Measurements from ENCODE around the gene NTF3.

NTF3 gene

DNA sequence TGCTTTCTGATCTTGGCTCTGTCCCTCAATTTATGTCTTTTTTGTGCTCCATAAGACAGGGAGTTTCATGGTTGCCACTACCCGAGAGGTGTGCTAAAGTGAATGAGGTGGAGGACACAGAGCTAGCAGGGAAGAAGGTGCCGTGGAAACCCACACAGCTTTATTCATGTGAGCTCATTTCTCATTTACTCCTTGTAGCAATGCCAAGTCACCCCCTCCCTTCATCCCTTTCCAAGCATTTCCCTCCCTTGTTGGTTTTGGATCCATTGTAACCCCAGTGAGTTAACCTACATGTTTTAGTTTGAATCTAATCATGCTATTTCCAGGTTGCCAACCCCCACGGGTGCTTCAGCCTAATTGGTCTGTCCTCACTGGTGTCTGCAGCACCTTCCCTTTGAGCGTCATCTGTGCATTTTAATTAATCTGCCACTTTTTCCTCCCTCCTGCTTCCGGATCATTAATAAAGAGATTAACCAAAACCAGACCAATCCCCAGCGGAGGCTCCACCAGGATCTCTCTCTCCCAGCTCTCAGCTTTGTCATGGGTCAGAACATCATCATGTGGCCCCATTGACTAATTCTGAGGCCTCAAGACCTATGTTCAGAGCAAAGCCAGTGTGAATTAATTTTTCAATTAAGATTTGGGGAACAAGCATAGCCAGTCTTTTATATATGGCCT lies 56.2 kb downstream of the NTF3 start:
- DNase-seq (ENCODE audit: low spot score) = no peak

DNA sequence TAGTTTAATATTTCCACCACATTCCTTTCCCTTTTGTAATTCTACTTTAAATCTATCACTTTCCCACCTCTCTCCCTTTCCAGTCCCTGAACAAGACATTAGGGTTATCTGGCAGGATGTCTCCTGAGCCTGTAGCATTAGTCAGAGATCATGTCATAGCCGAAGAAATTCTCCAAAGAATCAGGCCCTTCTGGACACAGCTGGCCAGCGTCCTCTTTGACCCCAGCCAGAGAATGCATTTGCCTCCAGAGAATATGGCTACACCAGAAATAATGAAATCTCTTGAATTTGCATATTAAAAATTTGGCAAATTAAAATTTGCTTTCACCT lies 56.7 kb downstream of the NTF3 start:
- DNase-seq (ENCODE audit: low spot score) = no peak

DNA sequence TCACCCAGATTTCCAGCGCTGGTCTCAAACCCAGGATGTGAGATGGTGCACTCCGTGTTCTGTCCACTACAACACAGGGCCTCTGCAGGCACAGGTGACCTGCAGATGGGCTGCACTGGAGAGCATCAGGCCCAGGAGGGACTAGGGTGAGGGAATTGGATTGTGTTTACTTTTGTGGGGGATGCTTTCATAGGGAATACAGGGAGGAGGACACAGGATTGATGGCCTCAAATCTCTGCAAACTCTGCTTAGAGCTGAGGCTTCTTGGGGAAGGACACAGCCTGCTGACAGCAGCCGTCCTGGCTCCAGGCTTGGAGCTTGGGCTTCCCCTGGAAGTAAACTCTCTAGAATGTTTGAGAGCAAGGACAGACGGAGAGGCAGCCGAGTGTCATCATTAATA lies 57.1 kb downstream of the NTF3 start:
- no peak for DNase-seq (ENCODE audit: low spot score)

- DNase-seq (ENCODE audit: low spot score) = no peak
Observed at GRCh38 chr12:5489760-5490406, 58.0 kb downstream of the NTF3 start.

DNA sequence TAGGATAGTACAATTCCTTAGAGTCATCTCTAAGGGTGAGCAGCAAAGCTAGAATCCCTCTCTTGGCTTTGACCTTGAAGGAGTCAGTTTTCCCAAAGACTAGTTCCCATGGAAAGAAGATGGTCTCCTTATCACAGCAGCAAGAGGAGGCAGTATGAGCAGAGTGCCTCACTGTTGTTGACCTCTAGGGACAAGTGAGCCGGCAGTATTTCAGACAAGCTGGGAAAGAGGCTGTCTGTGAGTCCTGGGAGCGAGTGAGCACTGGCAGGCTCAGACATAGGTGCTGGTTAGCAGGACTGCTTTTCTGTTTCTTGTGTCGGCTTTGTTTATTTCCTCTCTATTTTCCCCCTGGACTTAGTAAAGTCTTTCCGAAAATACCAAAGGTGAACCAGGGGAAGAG lies 60.7 kb downstream of the NTF3 start:
- DNase-seq (ENCODE audit: low spot score) = no peak

DNA sequence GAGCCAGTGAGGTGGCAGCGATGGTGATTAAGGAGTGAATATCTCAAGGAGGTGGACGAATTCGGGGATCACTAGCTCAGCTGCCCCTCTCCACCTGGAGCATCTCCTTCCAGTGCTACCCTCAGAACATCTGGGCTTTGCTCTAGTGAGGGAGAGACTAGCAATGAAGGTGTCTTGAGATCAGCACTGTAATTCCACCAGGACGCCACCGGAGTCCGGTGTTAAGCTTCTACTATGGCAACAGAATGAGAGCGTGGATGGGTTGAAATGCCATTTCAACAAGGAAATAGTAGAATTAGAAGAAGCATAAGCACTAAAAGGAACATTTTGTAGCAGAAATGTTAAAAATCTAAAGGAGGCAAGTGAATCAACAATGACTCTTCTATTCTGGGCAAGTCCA lies 61.1 kb downstream of the NTF3 start:
- DNase-seq (ENCODE audit: low spot score) = no peak

GRCh38 chr12:5494343-5494742 lies 62.4 kb downstream of the NTF3 start:
- no peak for DNase-seq (ENCODE audit: low spot score)

DNA sequence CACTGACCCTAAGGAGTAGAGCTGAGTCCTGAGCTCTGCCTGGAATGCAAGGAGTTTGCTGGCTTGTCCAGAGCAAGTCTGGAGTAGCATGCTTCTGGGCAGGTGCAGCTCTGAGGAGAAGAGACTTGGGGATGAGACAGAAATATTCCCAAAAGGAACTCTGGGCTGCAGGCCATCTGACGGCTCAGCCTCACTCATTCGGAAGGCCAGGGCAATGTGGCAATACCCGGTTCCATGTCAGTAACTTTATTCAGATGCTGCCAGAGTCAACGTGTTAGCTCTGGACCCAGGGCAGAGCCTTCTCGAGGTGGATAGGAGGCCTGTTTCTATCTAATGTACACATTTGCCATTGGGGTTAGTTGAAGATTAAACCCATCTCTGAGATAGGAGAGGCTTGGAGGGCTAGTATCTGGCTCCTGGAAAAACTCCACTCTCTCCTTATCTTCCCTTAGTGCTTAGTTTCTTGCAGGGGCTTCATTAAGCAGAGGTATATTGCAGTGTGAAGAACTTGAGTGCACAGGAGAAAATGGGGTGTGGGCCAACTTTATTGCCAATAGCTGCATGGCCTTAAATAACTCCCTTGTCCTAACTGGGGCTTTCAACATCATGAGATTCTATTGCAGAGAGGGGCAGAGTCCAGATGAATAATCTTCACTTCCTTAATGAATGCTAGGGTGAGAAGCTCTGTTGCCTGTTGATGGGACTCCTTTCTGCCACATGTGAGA lies 65.6 kb downstream of the NTF3 start:
- DNase-seq (ENCODE audit: low spot score) = no peak

- DNase-seq (ENCODE audit: low spot score) = no peak
Observed at GRCh38 chr12:5498076-5498475, 66.2 kb downstream of the NTF3 start.

DNA sequence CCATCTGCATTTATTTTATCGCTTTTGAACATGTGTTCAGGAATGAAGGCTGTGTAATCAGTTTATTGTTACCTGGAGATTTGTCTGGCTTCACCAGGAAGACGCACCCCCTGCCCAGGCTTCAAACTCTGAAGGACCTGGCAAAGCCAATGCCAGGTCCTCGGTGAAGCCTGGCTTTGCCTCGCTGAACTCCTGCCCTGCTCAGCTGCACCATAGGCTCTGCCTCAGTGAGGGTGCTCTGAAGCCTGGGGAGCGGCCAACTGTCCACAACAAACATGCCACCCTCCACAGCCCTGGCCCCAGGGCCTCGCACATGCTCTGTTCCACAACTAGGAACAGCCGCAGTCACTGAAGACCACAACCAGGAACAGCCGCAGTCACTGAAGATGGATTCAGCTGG lies 66.9 kb downstream of the NTF3 start:
- DNase-seq (ENCODE audit: low spot score) = no peak

DNA sequence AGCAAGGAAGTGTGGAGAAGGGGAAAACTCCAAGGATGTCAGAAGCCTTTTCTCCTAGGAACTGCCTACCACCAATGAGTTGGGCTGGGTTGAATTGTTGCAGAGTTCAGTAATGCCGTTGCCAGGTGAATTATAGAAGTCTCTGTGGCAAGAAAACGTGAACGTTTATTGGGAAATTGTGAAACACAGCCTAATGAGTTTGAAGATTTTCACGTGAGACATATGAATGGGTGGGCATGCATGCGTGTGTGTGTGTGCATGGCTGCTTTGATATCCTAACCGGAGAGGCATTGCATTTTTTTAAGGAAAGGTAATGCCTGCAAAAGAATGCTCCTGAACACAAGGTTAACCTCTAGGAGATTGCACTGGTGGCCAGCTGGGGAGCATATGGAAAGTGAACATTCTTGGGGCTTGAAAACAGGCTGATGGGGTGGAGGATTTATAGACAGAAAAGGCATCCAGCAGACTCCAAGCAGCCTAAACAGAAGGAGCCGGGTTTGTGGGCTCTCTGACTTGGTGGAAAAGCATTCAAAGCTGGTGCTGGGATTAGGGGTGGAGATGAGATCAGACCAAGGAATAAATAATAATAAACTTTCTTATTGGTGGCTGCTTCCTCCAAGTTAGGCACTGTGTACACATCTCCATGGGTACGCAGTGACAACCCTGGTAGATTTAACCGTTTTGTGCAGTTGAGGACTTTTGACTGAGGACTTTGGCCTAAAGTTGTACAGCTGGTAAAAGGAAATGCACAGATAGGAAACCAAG lies 67.8 kb downstream of the NTF3 start:
- DNase-seq (ENCODE audit: low spot score) = no peak

DNA sequence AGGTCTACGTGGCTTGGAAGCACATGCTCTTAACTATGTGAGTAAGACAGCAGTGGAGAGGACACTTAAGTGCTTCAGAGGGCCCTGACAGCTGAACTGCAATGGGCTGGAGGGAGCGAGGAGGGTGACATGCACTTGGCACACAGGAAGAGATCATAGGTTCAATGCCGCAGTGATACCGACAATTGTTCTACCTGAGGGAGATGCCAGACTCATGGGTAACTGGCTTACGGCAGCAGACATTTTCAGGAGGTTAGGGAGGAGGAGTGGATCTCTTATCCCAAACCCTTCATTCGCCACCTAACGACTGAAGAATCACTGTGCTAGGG lies 68.4 kb downstream of the NTF3 start:
- no peak for DNase-seq (ENCODE audit: low spot score)

GRCh38 chr12:5503774-5504173 lies 71.9 kb downstream of the NTF3 start:
- no peak for DNase-seq (ENCODE audit: low spot score)

- no peak for DNase-seq (ENCODE audit: low spot score)
Observed at GRCh38 chr12:5505116-5505515, 73.2 kb downstream of the NTF3 start.

DNA sequence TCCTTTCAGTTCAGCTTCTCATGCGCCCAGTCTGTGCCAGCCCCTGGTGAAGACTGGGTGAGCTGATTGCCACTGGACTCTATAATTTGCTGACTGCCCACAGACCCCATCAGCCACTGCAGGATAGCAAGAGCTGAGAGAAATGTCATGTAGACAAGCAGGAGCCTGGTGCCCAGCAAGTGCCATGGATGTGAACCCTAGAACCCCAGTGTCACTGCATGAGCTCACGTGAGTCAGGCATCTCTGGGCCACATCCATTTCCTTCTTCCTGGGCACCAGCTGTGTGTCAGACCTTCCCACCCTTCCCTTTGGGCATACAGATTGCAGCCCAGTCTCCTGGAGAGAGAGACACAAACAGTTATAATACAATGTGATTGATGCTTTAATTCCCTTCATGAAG lies 73.8 kb downstream of the NTF3 start:
- DNase-seq (ENCODE audit: low spot score) = no peak

- DNase-seq (ENCODE audit: low spot score) = no peak
Observed at GRCh38 chr12:5506295-5506694, 74.4 kb downstream of the NTF3 start.

DNA sequence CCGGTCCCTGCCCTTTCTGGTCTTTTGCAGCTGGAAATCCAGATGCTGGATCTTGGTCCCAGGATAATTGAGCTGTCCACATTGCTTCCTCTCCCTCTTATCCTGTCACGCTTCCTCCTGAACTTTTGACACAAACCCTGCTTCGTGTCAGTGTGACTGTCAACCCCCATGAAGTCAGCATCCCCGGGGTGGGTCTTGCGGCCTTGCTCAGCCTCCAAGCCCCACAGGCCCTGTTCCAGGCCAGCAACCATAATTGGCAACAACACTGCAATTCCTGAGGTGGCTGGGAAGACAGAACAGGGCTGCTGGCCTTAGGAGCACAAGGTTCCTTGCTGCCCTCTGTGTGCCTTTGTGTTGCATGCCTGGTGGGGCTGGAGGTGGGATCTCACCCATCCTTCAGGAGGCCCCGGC lies 74.9 kb downstream of the NTF3 start:
- no peak for DNase-seq (ENCODE audit: low spot score)

GRCh38 chr12:5507401-5507935 lies 75.6 kb downstream of the NTF3 start:
- no peak for DNase-seq (ENCODE audit: low spot score)

DNA sequence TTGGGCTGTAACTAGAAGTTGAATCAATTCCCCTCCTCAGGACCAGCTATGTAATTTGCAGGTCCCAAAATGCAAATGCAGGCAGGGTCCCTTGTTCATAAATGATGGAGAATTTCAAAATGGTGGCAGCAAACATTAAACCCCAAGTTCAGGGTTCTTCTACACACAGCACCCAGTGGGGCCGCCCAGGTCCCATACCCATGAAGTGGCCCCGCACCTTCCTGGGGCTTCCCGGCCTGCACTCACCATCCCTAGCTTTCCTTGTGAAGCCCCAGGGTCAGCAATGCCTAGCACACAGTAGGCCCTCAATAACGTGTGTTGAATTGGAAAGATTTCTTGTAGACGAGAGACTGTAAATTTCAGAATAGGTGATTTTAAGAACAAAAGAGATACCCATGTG lies 76.0 kb downstream of the NTF3 start:
- DNase-seq (ENCODE audit: low spot score) = no peak

DNA sequence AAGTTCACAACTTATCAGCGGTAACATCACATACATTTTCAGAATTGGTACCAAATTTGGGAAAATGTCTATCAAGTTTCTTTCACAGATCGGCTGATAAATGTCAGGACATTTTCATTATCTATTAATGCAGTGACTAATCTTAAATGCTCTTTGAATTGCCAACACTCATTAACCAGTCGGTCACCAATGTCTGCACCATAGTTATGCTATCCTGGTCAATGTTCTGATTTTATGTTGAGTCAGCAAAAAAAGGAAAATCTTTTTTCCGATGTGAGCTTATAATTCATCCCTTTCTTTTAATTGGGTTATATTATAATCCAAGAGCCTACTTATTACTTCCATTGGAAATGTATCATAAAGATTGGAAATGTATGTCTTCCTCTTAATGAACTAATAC lies 77.2 kb downstream of the NTF3 start:
- no peak for DNase-seq (ENCODE audit: low spot score)

DNA sequence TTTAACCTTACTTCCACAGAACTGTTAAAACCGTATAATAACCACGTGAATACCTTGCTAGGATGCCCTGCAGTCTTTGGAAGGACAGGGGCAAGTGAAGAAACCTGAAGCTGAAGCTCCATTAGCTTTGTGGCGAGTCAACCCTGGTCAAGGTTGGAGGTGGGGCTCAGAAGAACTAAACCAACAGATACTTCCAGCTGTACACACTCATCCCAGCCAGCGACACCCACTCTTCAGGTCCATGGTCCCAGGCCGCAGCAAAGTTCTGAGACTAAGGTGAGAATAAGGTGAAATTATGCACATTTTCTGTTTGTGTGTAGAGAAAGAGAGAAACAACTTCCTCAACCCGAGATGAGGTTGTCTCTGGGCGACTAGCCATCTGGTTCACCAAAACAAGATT lies 77.6 kb downstream of the NTF3 start:
- DNase-seq (ENCODE audit: low spot score) = no peak

GRCh38 chr12:5510251-5510805 lies 78.4 kb downstream of the NTF3 start:
- DNase-seq (ENCODE audit: low spot score) = no peak

Data from pons (tissue), 1 donor.